IgD-negative memory B cell (primary cell): ENCODE measurements around the gene RPIA. TPM values are rescaled to one million over a fixed set of nuclear protein-coding genes. Genes with fewer than 3 reads are reported as not detected.
"Not testable (repeated sequence)": the region's sequence is repeated elsewhere in the genome, so short reads cannot be mapped to it uniquely, and the experiment has no call there.

Source experiments
- H3K27ac Mint-ChIP-seq, 3 donors: one replicate each; pipeline ENCODE4 v1.8.0; 2020 to 2022; ENCODE audit warnings: mild to moderate bottlenecking in 3 of 3, mixed read lengths in 3 of 3, moderate library complexity in 1 of 3
- H3K27me3 Mint-ChIP-seq: one replicate; pipeline ENCODE4 v1.8.0; 2021; ENCODE audit warnings: mixed read lengths
- H3K36me3 Mint-ChIP-seq: one replicate; pipeline ENCODE4 v1.8.0; 2020; ENCODE audit warnings: mild to moderate bottlenecking, mixed read lengths
- H3K4me1 Mint-ChIP-seq, 3 donors: one replicate each; pipeline ENCODE4 v1.8.0; 2020 to 2022; ENCODE audit warnings: mixed read lengths in 3 of 3, mild to moderate bottlenecking in 1 of 3
- H3K4me3 Mint-ChIP-seq, 4 donors: one replicate each; pipeline ENCODE4 v1.8.0; 2020 to 2022; ENCODE audit warnings: mild to moderate bottlenecking in 4 of 4, mixed read lengths in 4 of 4, moderate library complexity in 3 of 4
- H3K9me3 Mint-ChIP-seq, 3 donors: one replicate each; pipeline ENCODE4 v1.8.0; 2020 to 2021; ENCODE audit warnings: mixed read lengths in 3 of 3, mild to moderate bottlenecking in 1 of 3
- polyA plus RNA-seq: library from polyadenylated mRNA; unstranded; fragments of 300-500 nt; fragmentation: Illumina TruSeq; gene quantifications from one replicate; pipeline ENCODE4 v1.2.3, GENCODE V29; 2021

Gene RPIA
- polyA plus RNA-seq, 1 donor from 2014 or later, result 42.7 TPM

DNA sequence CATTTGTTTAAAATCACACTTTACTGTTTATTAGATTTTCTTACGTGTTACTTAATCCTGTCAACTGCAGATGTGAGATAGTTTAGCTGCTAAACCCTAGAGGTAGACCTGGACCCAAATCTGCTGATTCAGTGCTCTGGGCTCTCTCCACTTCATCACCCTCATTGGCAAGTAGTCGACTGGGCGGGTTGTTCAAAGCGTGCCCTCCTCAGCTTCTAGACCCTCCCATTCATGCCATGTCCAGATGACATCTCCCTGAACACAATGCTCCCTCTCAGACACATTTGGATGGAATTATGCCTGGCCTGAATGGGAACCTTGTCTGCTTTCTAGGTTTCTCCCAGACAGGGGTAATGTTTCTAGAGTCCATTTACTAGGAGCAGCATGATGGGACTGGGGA is 43.7 kb downstream of the RPIA start:
- H3K9me3 Mint-ChIP-seq, result no peaks in the 10 kb centered on the region
- H3K4me3 Mint-ChIP-seq, result no peak overlapping the region
- H3K36me3 Mint-ChIP-seq, result peaks cover under 1% of the 10 kb centered on the region
- H3K27me3 Mint-ChIP-seq, result no peaks in the 10 kb centered on the region
- no peak overlapping the region for H3K27ac Mint-ChIP-seq
- H3K4me1 Mint-ChIP-seq, result peaks cover 3 to 9% (median 4%) of the 10 kb centered on the region in 3 donors

DNA sequence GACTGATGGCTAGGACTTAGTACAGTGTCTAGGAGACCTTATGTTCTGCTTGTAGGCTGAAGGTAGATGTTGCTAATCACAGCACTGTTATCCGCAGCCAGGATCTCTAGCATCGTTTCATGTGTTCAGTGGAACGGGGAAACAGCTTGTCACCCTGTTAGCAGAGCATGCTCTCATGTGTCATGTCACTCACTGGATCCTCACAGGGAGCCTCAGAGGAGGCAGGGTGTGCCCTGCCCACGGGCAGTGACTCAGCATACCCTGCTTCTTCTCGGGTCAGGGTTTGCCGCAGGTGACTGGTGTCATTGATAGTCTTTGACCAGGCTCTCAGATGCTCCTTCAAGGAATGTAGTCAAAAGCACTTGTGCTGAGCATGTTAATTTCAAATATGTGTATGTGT is 44.4 kb downstream of the RPIA start:
- Mint-ChIP-seq H3K27me3 (no peaks in the 10 kb centered on the region), H3K4me1 (peaks cover 5 to 11% (median 6%) of the 10 kb centered on the region in 3 donors), H3K27ac (no peak overlapping the region), H3K36me3 (peaks cover 2% of the 10 kb centered on the region), H3K4me3 (no peak overlapping the region), H3K9me3 (no peaks in the 10 kb centered on the region)

GRCh38 chr2:88736437-88736836 is 45.0 kb downstream of the RPIA start:
- Mint-ChIP-seq H3K27ac (no peak overlapping the region), H3K27me3 (no peaks in the 10 kb centered on the region), H3K36me3 (peaks cover 2% of the 10 kb centered on the region), H3K9me3 (no peaks in the 10 kb centered on the region), H3K4me1 (peaks cover 5 to 11% (median 6%) of the 10 kb centered on the region in 3 donors), H3K4me3 (no peak overlapping the region)

GRCh38 chr2:88737385-88737784 is 45.9 kb downstream of the RPIA start:
- Mint-ChIP-seq H3K4me1 (peaks cover 6 to 12% (median 11%) of the 10 kb centered on the region in 3 donors), H3K9me3 (no peaks in the 10 kb centered on the region), H3K4me3 (no peak overlapping the region), H3K27me3 (no peaks in the 10 kb centered on the region), H3K36me3 (peaks cover 6% of the 10 kb centered on the region), H3K27ac (peak overlapping the region in 1 of 3 donors; percentile 51)

GRCh38 chr2:88738271-88738670 is 46.8 kb downstream of the RPIA start:
- H3K4me3 Mint-ChIP-seq, result no peak overlapping the region
- peaks cover 6 to 12% (median 8%) of the 10 kb centered on the region in 3 donors for H3K4me1 Mint-ChIP-seq
- peaks cover 9% of the 10 kb centered on the region for H3K36me3 Mint-ChIP-seq
- no peaks in the 10 kb centered on the region for H3K27me3 Mint-ChIP-seq
- H3K9me3 Mint-ChIP-seq, result no peaks in the 10 kb centered on the region
- H3K27ac Mint-ChIP-seq, result no peak overlapping the region

DNA sequence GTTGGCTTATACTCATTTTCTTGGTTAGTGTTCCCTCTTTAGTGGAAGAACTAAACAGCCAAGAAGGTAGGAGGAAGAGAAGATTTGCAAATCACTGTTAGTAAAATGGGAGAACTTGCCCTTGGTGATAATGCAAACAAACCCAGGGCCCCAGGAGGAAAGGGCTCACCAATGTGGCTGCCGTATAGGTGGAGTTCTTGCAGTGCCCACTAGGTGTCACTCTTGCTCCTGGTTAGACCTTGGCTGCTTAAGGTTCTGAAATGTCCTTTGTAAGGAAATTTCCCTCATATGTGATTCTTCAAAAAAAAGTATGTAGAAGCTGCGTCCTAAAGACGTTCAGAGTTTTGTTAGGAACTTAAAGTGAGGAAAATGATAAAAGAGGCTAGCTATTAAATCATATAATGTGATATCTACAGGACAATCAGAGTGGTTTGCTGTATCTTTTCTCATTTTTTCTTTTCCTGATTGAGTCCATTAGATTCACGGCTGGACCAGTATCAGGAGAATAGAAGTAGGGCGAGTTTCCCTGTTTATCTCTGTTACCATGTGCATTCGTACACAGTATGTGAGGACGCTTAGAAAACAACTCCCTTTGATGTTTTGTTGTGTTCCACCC is 48.6 kb downstream of the RPIA start:
- H3K4me3 Mint-ChIP-seq, result no peak overlapping the region
- H3K9me3 Mint-ChIP-seq, result peaks cover 0 to 3% (median 0%) of the 10 kb centered on the region in 3 donors
- H3K4me1 Mint-ChIP-seq, result peaks cover 6 to 12% (median 8%) of the 10 kb centered on the region in 3 donors
- peak overlapping the region in 1 of 3 donors; percentile 2 for H3K27ac Mint-ChIP-seq
- no peaks in the 10 kb centered on the region for H3K27me3 Mint-ChIP-seq
- peaks cover 17% of the 10 kb centered on the region for H3K36me3 Mint-ChIP-seq

DNA sequence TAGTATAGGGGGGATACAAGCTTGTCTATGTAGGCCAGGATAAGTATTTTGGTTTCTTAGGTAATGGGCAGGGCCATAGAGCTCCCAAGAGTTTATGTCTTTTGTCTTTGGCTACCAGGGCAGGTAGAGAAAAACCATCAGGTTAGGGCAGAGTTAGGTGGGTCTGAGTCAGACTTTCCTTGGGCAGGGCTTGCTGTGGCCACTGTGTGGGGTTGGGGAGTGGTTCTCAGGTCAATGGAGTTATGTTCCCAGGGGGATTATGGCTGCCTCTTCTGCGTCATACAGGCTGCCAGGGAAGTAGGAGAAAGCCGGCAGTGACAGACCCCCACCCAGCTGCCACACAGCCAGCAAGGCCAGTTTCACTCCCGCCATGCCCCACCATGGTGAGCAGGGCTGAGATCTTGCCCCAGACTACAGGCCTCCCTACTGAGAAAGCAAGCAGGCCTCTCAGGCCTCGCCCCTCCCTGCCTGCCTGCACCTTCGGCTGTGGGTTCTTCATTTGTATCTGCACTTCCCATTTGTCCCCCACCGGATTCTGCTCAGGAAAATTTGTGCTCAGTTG is 55.5 kb downstream of the RPIA start:
- peak overlapping the region in 1 of 4 donors; percentile 52 for H3K4me3 Mint-ChIP-seq
- peaks cover 0 to 20% (median 10%) of the 10 kb centered on the region in 3 donors for H3K9me3 Mint-ChIP-seq
- H3K27ac Mint-ChIP-seq, result peak overlapping the region in 1 of 3 donors; percentile 14
- no peaks in the 10 kb centered on the region for H3K27me3 Mint-ChIP-seq
- peaks cover 3 to 12% (median 8%) of the 10 kb centered on the region in 3 donors for H3K4me1 Mint-ChIP-seq
- peaks cover 29% of the 10 kb centered on the region for H3K36me3 Mint-ChIP-seq

GRCh38 chr2:88747990-88748389 is 56.5 kb downstream of the RPIA start:
- Mint-ChIP-seq H3K9me3 (peaks cover 0 to 20% (median 10%) of the 10 kb centered on the region in 3 donors), H3K27ac (peak overlapping the region in 1 of 3 donors; percentile 33), H3K4me3 (peak overlapping the region in 1 of 4 donors; percentile 24), H3K36me3 (peaks cover 26% of the 10 kb centered on the region), H3K27me3 (no peaks in the 10 kb centered on the region), H3K4me1 (peaks cover 5 to 14% (median 10%) of the 10 kb centered on the region in 3 donors)

DNA sequence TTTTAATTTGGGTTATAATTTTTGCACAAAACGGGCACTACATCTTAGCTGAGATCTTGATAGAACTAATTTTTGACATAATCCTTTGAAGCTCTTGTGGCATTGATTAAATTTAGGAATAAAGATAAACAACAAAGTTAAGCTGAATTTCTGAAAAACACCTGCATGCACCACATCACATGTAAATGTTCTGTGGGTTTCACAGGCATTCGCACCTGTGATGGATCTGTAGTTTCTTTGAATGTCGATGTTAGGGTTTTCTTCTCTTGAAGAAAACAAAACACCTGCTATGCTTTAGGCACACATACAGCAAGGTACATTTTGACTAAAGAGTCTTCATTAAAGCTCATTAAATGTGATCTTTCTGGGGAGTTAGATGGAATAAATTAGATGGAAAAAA is 60.3 kb downstream of the RPIA start:
- peaks cover 0 to 6% (median 0%) of the 10 kb centered on the region in 3 donors for H3K9me3 Mint-ChIP-seq
- peaks cover 16 to 26% (median 19%) of the 10 kb centered on the region in 3 donors for H3K4me1 Mint-ChIP-seq
- peaks cover 11% of the 10 kb centered on the region for H3K36me3 Mint-ChIP-seq
- peak overlapping the region; percentile 58 to 83 (median 71) for H3K27ac Mint-ChIP-seq
- no peaks in the 10 kb centered on the region for H3K27me3 Mint-ChIP-seq
- no peak overlapping the region for H3K4me3 Mint-ChIP-seq

DNA sequence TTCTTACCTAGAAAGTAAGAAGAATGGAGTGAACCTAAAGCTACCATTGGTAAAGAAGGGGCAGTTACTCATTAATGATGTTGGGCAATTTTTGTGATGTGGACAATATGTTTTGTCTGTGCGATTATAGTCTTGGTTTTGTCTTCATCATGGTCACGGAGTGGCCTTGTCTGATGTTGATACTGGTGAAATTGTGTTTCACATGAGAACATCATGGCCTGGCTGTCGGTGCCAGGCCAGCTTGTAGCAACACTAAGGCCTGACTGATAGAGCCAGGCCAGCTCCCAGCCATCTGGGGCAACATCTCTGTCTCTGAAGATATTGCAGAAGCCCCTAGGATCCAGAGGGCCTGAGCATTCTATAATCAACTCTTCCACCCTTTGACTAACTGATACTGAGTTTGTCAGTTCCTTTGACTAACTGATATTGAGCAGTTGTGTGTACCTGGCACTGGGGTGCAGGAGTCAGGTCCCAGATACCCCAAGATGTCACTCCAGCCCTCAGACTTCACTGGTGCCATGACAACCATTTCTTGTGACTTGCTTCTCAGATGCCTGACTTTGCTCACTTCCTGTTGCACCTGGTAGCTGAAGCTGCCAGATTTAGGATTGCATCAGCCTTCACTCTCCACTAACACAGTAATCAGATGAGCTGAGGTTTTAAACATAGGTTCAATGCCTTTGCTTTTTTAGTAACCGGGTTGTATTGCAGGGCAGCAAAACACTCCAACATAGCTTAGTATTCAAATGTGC is 62.5 kb downstream of the RPIA start:
- peak overlapping the region in 3 of 4 donors; percentile 10 to 78 (median 51) for H3K4me3 Mint-ChIP-seq
- H3K36me3 Mint-ChIP-seq, result peaks cover 6% of the 10 kb centered on the region
- H3K4me1 Mint-ChIP-seq, result peaks cover 15 to 26% (median 16%) of the 10 kb centered on the region in 3 donors
- H3K9me3 Mint-ChIP-seq, result peaks cover 3 to 7% (median 4%) of the 10 kb centered on the region in 3 donors
- peak overlapping the region; percentile 69 to 97 (median 95) for H3K27ac Mint-ChIP-seq
- H3K27me3 Mint-ChIP-seq, result no peaks in the 10 kb centered on the region

DNA sequence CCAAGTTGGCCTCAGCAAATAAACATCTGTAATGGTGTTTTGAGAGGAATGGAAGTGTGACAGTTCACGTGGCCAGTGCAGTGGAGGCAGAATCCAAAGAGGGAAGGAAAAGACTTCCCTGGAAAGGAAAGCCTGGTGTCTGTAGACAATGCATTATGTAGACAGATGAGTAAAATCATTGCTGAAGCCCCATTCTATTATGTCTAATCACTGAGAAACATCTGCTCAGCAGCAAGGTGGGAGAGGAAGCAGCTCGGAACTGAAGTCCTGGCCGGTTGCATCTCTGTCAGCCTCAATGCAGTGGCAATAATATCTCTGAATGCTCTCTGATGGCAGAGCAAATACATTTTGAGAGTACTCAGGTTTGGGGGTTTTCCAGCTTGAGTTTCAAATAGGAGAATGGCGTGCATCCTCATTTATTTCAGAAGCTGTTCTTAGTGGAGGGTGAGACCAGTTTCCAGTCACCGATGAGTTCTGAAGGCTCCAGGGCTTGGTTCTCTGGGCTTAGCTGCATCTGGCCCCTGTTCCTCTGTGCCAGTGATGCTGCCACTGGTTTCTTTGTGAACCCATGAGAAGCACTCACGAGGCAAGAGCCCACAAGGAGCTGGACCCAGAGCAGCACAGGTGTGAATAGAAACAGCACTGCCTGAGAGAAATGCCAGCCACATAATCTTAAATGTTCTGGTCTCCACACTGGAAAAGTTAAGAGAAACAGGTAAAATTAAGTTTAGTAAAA is 63.3 kb downstream of the RPIA start:
- H3K4me3 Mint-ChIP-seq, result peak overlapping the region in 2 of 4 donors; percentile 10 to 78
- peaks cover 6% of the 10 kb centered on the region for H3K36me3 Mint-ChIP-seq
- peaks cover 3 to 9% (median 4%) of the 10 kb centered on the region in 3 donors for H3K9me3 Mint-ChIP-seq
- H3K27me3 Mint-ChIP-seq, result no peaks in the 10 kb centered on the region
- peak overlapping the region; percentile 69 to 97 (median 95) for H3K27ac Mint-ChIP-seq
- peaks cover 15 to 26% (median 16%) of the 10 kb centered on the region in 3 donors for H3K4me1 Mint-ChIP-seq

- H3K4me3 Mint-ChIP-seq, result no peak overlapping the region
- peaks cover 6% of the 10 kb centered on the region for H3K36me3 Mint-ChIP-seq
- H3K4me1 Mint-ChIP-seq, result peaks cover 15 to 26% (median 16%) of the 10 kb centered on the region in 3 donors
- no peaks in the 10 kb centered on the region for H3K27me3 Mint-ChIP-seq
- H3K27ac Mint-ChIP-seq, result peak overlapping the region in 1 of 3 donors; percentile 64
- peaks cover 4 to 9% (median 6%) of the 10 kb centered on the region in 3 donors for H3K9me3 Mint-ChIP-seq
Measured at GRCh38 chr2:88755836-88756235, 64.4 kb downstream of the RPIA start.

GRCh38 chr2:88757025-88757424 is 65.6 kb downstream of the RPIA start:
- Mint-ChIP-seq H3K4me3 (peak overlapping the region in 1 of 4 donors; percentile 11), H3K27ac (peak overlapping the region in 1 of 3 donors; percentile 78), H3K9me3 (peaks cover 4 to 9% (median 6%) of the 10 kb centered on the region in 3 donors), H3K36me3 (peaks cover 6% of the 10 kb centered on the region), H3K27me3 (no peaks in the 10 kb centered on the region), H3K4me1 (peaks cover 11 to 19% (median 16%) of the 10 kb centered on the region in 3 donors)

GRCh38 chr2:88758702-88759101 is 67.2 kb downstream of the RPIA start:
- H3K27me3 Mint-ChIP-seq, H3K4me3 Mint-ChIP-seq, H3K27ac Mint-ChIP-seq, H3K36me3 Mint-ChIP-seq, H3K9me3 Mint-ChIP-seq: not testable (repeated sequence)
- peaks cover 9 to 14% (median 13%) of the 10 kb centered on the region in 3 donors for H3K4me1 Mint-ChIP-seq
